Liver (tissue), 3 donors: ENCODE measurements around the gene ADARB1.

Source experiments
- EGR1 ChIP-seq, 2 donors: IDR thresholded peaks; 2 replicates each; pipeline ENCODE4 v1.6.1; 2016 to 2018; ENCODE audit warnings: antibody characterized with exemption in 2 of 2, low read depth in 2 of 2
- GABPA ChIP-seq, 2 donors: IDR thresholded peaks in 1 of 2; conservative IDR thresholded peaks in 1 of 2; 2 replicates each; pipeline ENCODE4 v1.6.1; 2016; ENCODE audit warnings: antibody characterized with exemption in 2 of 2, mild to moderate bottlenecking in 1 of 2, moderate library complexity in 1 of 2
- JUND ChIP-seq, 2 donors: IDR thresholded peaks; 2 replicates each; pipeline ENCODE4 v1.6.1; 2016; ENCODE audit warnings: antibody characterized with exemption in 2 of 2
- NR2F2 ChIP-seq: IDR thresholded peaks from 2 replicates; pipeline ENCODE4 v1.6.1; 2016; ENCODE audit warnings: antibody characterized with exemption
- RAD21 ChIP-seq, 2 donors: IDR thresholded peaks; 2 replicates each; pipeline ENCODE4 v1.6.1; 2016; ENCODE audit warnings: antibody characterized with exemption in 2 of 2, mild to moderate bottlenecking in 2 of 2
- RXRA ChIP-seq, 2 donors: IDR thresholded peaks; 2 replicates each; pipeline ENCODE4 v1.6.1; 2017 to 2018; ENCODE audit warnings: antibody characterized with exemption in 2 of 2, mild to moderate bottlenecking in 1 of 2
- TAF1 ChIP-seq: conservative IDR thresholded peaks from 2 replicates; pipeline ENCODE4 v1.6.1; 2016; ENCODE audit warnings: antibody characterized with exemption, mild to moderate bottlenecking
- YY1 ChIP-seq: IDR thresholded peaks from 2 replicates; pipeline ENCODE4 v1.6.1; 2016; ENCODE audit warnings: antibody characterized with exemption, mild to moderate bottlenecking
- TF ChIP-seq, protein P1 (sequence below): fragments of 150-350 bp; IDR thresholded peaks from 2 replicates; pipeline ENCODE4 v1.5.1; 2017; ENCODE audit warnings: improper control_type of control experiment, low read depth, low read length; ENCODE audit not compliant: missing input control
- TF ChIP-seq, protein P2 (sequence below): IDR thresholded peaks from 2 replicates; pipeline ENCODE4 v1.6.1; 2016; ENCODE audit warnings: antibody characterized with exemption, mild to moderate bottlenecking
- TF ChIP-seq, protein P3 (sequence below): IDR thresholded peaks from 2 replicates; pipeline ENCODE4 v1.6.1; 2016; ENCODE audit warnings: antibody characterized with exemption
- TF ChIP-seq, protein P4 (sequence below): IDR thresholded peaks from 2 replicates; pipeline ENCODE4 v1.6.1; 2016; ENCODE audit warnings: antibody characterized with exemption
- TF ChIP-seq, protein P5 (sequence below): IDR thresholded peaks from 2 replicates; pipeline ENCODE4 v1.6.1; 2016; ENCODE audit warnings: antibody characterized with exemption
- donor health status: healthy.
- donor health status: healthy.

DNA sequence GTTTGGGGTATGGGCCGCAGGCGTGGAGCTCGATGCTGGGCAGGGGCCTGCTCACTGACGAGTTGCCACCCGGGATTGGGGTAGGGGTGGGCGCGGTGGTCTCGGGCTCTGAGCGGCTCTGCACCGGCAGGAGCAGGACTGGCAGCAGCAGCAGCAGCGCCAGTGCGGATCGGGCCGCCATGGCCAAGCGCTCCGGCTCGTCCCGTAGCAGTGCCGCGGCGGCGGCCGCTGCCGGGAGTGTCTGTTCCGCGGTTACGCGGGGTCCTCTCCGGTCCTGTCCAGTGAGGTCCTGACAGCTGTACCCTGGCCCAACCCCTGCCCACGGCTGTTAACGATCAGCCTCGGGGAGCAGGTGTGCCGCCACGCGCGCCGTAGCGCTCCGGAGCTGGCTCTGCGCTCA, 26.5 kb downstream of the ADARB1 start:
- TF ChIP-seq, protein P1, sequence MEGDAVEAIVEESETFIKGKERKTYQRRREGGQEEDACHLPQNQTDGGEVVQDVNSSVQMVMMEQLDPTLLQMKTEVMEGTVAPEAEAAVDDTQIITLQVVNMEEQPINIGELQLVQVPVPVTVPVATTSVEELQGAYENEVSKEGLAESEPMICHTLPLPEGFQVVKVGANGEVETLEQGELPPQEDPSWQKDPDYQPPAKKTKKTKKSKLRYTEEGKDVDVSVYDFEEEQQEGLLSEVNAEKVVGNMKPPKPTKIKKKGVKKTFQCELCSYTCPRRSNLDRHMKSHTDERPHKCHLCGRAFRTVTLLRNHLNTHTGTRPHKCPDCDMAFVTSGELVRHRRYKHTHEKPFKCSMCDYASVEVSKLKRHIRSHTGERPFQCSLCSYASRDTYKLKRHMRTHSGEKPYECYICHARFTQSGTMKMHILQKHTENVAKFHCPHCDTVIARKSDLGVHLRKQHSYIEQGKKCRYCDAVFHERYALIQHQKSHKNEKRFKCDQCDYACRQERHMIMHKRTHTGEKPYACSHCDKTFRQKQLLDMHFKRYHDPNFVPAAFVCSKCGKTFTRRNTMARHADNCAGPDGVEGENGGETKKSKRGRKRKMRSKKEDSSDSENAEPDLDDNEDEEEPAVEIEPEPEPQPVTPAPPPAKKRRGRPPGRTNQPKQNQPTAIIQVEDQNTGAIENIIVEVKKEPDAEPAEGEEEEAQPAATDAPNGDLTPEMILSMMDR = no peak
- no peak for TF ChIP-seq EGR1 (IDR thresholded peaks at IDR 0.05; ENCODE audit: low read depth in 2 of 2)
- TF ChIP-seq, protein P2, sequence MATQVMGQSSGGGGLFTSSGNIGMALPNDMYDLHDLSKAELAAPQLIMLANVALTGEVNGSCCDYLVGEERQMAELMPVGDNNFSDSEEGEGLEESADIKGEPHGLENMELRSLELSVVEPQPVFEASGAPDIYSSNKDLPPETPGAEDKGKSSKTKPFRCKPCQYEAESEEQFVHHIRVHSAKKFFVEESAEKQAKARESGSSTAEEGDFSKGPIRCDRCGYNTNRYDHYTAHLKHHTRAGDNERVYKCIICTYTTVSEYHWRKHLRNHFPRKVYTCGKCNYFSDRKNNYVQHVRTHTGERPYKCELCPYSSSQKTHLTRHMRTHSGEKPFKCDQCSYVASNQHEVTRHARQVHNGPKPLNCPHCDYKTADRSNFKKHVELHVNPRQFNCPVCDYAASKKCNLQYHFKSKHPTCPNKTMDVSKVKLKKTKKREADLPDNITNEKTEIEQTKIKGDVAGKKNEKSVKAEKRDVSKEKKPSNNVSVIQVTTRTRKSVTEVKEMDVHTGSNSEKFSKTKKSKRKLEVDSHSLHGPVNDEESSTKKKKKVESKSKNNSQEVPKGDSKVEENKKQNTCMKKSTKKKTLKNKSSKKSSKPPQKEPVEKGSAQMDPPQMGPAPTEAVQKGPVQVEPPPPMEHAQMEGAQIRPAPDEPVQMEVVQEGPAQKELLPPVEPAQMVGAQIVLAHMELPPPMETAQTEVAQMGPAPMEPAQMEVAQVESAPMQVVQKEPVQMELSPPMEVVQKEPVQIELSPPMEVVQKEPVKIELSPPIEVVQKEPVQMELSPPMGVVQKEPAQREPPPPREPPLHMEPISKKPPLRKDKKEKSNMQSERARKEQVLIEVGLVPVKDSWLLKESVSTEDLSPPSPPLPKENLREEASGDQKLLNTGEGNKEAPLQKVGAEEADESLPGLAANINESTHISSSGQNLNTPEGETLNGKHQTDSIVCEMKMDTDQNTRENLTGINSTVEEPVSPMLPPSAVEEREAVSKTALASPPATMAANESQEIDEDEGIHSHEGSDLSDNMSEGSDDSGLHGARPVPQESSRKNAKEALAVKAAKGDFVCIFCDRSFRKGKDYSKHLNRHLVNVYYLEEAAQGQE = no peak
- TF ChIP-seq, protein P3, sequence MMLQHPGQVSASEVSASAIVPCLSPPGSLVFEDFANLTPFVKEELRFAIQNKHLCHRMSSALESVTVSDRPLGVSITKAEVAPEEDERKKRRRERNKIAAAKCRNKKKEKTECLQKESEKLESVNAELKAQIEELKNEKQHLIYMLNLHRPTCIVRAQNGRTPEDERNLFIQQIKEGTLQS = no peak
- TF ChIP-seq, protein P4, sequence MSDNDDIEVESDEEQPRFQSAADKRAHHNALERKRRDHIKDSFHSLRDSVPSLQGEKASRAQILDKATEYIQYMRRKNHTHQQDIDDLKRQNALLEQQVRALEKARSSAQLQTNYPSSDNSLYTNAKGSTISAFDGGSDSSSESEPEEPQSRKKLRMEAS = no peak
- no peak for TF ChIP-seq YY1
- TF ChIP-seq TAF1 = no peak
- TF ChIP-seq RAD21 (IDR thresholded peaks at IDR 0.05) = no peak
- TF ChIP-seq RXRA (IDR thresholded peaks at IDR 0.05) = no peak
- no peak for TF ChIP-seq GABPA (IDR thresholded peaks at IDR 0.05 in 1 of 2, conservative IDR thresholded peaks at IDR 0.05 in 1 of 2)
- TF ChIP-seq NR2F2 = no peak
- TF ChIP-seq JUND (IDR thresholded peaks at IDR 0.05) = no peak
- TF ChIP-seq, protein P5, sequence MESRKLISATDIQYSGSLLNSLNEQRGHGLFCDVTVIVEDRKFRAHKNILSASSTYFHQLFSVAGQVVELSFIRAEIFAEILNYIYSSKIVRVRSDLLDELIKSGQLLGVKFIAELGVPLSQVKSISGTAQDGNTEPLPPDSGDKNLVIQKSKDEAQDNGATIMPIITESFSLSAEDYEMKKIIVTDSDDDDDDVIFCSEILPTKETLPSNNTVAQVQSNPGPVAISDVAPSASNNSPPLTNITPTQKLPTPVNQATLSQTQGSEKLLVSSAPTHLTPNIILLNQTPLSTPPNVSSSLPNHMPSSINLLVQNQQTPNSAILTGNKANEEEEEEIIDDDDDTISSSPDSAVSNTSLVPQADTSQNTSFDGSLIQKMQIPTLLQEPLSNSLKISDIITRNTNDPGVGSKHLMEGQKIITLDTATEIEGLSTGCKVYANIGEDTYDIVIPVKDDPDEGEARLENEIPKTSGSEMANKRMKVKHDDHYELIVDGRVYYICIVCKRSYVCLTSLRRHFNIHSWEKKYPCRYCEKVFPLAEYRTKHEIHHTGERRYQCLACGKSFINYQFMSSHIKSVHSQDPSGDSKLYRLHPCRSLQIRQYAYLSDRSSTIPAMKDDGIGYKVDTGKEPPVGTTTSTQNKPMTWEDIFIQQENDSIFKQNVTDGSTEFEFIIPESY = no peak
